ENCODE results near the gene UCK1.

Gene UCK1

DNA sequence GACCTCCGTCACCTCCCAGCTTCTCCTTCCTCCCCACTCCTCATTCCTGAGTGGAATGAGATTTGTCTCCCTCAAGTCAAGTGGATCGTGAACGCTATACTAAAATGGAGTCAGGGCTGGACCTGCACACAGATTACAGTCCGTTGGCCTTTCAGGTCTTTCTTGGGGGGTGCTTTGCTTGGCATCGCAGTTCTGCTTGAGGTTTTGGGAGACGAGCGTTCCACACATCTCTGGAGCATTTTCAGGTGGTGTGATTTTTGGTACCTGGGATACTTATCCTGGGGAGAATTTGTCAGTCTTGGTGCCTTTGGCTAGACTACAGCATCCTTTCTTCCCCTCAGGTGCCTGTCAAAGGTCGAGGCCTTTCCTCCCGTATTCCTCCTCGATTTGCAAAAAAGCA lies 52.2 kb downstream of the UCK1 start:
- TF ChIP-seq, protein P1, sequence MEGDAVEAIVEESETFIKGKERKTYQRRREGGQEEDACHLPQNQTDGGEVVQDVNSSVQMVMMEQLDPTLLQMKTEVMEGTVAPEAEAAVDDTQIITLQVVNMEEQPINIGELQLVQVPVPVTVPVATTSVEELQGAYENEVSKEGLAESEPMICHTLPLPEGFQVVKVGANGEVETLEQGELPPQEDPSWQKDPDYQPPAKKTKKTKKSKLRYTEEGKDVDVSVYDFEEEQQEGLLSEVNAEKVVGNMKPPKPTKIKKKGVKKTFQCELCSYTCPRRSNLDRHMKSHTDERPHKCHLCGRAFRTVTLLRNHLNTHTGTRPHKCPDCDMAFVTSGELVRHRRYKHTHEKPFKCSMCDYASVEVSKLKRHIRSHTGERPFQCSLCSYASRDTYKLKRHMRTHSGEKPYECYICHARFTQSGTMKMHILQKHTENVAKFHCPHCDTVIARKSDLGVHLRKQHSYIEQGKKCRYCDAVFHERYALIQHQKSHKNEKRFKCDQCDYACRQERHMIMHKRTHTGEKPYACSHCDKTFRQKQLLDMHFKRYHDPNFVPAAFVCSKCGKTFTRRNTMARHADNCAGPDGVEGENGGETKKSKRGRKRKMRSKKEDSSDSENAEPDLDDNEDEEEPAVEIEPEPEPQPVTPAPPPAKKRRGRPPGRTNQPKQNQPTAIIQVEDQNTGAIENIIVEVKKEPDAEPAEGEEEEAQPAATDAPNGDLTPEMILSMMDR (IDR thresholded peaks at IDR 0.05; ENCODE audit: low read length, missing control alignments) = no peak

DNA sequence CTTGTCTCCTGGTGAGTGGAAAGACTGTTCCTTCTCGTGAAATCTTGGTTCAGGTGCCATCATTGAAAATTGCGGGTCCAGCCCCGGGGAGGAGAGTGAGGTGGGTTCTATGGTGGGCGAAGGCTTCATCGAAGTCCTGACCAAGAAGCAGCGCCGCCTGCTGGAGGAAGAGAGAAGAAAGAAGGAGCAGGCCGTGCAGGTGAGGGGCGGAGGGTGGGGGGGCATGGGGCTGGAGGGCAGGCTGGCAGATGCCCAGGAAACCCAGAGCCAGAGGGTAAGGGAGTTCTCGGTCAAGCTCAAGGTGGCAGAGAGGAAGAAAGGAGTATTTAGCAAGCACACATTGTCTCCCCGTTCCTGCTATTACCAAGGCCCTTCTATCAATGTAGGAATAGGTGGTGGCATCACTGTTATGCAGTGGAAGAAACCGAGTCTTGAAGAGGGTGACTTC lies 52.6 kb downstream of the UCK1 start:
- DNase-seq (ENCODE audit: low read depth) = peak; percentile 43
- TF ChIP-seq, protein P1 (IDR thresholded peaks at IDR 0.05; ENCODE audit: low read length, missing control alignments) = peak; percentile 46
- no peak overlapping the region for H3K4me3 ChIP-seq (replicated peaks; ENCODE audit: low read depth, low read length)

More for the DNA sequence above, 52.2 kb downstream of the UCK1 start:
- no peak for DNase-seq (ENCODE audit: low read depth)
- no peak overlapping the region for H3K4me3 ChIP-seq (replicated peaks; ENCODE audit: low read depth, low read length)

DNA sequence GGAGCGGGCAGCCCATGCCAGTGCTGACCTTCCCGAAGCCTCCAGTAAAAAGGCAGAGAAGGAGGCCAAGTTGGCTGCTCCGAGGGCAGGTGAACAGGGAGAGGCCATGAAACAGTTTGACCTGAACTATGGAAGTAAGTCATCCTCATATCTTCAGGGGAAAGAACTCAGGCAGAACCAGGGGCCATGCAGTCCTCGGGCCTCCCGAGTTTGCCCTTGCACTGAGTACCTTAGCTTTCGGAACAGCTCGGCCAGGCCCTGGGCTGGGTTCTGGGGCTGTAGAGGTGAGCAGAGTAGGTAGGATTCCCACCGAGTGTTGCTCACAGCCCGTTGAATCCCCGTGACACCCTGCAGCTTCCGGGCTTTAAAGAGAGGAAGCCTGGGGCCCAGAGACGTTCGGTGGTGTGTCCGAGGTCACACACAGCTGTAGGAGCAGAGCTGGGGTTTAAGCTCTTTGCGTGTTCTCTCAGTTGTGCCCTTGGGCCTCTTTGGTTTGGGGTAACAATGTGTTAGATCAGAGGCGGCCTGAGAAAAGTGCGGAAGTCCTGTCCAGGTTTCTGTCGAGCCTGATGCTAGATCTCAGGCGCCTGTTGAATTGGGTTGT lies 53.1 kb downstream of the UCK1 start:
- no peak overlapping the region for H3K4me3 ChIP-seq (replicated peaks; ENCODE audit: low read depth, low read length)
- TF ChIP-seq, protein P1 (IDR thresholded peaks at IDR 0.05; ENCODE audit: low read length, missing control alignments) = no peak
- no peak for DNase-seq (ENCODE audit: low read depth)

DNA sequence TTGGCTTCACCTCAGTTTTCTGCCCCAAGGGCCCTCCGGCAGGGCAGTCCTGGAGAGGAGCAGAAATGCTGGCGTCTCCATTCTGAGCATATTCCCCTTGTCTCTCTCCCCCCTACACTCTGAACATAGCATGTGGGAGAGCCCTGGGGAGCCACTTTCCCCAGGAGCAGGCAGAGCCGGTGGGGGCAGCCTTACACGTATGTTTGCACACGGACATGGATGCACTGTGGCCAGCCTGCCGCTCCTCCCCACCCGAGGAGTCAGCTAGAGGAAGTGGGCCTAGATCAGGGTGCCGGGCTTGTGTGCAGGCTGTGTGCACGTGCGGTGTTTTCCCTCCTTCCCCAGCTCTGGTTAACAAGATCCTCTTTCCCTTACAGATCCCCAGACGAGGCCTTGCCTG lies 53.7 kb downstream of the UCK1 start:
- DNase-seq (ENCODE audit: low read depth) = no peak
- no peak overlapping the region for H3K4me3 ChIP-seq (replicated peaks; ENCODE audit: low read depth, low read length)
- TF ChIP-seq, protein P1 (IDR thresholded peaks at IDR 0.05; ENCODE audit: low read length, missing control alignments) = no peak

DNA sequence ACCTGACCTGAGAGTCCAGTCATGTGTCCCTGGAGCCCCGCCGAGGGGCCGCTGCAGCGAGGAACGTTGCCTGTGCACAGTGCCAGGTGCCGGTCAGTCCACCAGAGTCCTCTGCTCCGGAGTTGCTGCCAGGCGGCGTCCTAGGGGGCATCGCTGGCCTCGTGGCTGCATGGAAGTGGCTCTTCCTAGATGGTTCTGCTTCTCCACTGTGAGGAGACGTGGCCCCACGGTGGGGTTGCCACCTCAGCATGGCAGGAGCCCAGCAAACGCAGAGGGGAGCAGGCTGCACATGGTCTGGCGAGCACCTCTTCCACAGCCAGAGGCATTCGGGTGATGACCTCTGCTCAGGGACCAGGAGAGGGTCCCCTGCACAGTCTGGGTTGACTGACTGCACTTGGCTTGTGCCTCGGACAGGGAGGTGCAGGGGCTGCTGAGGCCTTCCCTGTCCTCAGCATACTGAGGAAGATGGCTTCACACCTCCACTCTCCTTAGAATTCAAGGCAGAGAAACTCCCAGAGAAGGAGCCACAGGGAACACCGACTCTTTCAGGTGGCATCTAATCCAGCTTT lies 54.2 kb downstream of the UCK1 start:
- TF ChIP-seq, protein P1 (IDR thresholded peaks at IDR 0.05; ENCODE audit: low read length, missing control alignments) = no peak
- no peak overlapping the region for H3K4me3 ChIP-seq (replicated peaks; ENCODE audit: low read depth, low read length)

DNA sequence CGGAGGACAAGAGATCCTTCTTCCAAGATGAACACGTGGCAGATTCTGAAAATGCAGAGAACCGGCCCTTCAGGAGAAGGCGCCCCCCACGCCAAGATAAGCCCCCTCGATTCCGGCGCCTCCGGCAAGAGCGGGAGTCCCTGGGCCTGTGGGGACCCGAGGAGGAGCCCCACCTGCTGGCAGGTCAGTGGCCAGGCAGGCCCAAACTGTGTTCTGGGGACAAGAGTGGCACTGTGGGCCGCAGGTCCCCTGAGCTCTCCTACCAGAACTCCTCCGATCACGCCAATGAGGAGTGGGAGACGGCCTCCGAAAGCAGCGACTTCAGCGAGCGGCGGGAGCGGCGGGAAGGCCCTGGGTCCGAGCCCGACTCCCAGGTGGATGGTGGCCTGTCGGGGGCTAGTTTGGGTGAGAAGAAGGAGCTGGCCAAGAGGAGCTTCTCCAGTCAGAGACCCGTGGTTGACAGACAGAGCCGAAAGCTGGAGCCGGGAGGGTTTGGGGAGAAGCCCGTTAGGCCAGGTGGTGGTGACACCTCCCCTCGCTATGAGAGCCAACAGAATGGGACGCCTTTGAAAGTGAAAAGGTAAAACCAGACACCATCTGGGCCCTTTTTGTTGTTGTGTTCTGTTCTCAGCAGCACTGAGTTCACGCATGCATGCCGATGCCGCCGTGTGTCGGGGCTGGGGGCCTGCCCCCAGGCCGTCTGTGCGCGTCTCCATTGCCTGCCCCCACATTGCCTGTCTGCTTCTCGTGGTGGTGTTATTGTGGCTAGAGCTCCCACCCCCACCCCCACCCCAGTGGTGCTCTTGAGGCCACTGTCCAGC lies 54.9 kb downstream of the UCK1 start:
- H3K4me3 ChIP-seq (replicated peaks; ENCODE audit: low read depth, low read length) = no peak overlapping the region
- no peak for DNase-seq (ENCODE audit: low read depth)
- TF ChIP-seq, protein P1 (IDR thresholded peaks at IDR 0.05; ENCODE audit: low read length, missing control alignments) = peak; percentile 35

More for the DNA sequence above, 54.2 kb downstream of the UCK1 start:
- no peak for DNase-seq (ENCODE audit: low read depth)
